HCT116 (cell line): ENCODE measurements around the gene RPH3AL. TPM values are rescaled to one million over a fixed set of nuclear protein-coding genes. Genes with fewer than 3 reads are reported as not detected.

Experiments used
- ATAC-seq: fragments of 200-7000 bp; cut with Tn5 transposase; 2 replicates; pipeline ENCODE4 v1.9.1; 2020; ENCODE audit warnings: mild to moderate bottlenecking, moderate library complexity
- BruUV-seq: library from RNA; stranded (reverse); fragments of 400-500 nt; replicated peaks from 2 replicates; lab custom pipeline; 2021; lab: Mats Ljungman, UMichigan
- CTCF ChIA-PET: fragments of 300-600 bp; sonication (Branson Sonifier 250); formaldehyde crosslinking; loops from one replicate; lab custom pipeline; 2021; ENCODE audit warnings: antibody characterized with exemption; lab: Charles Lee
- POLR2A ChIA-PET: fragments of 300-600, 350-600 bp; sonication (Branson Sonifier 250); formaldehyde crosslinking; loops from one replicate; lab custom pipeline; 2021; ENCODE audit warnings: antibody characterized with exemption; lab: Charles Lee
- RAD21 ChIA-PET, 2 experiments: fragments of 300-600 bp; sonication (Branson Sonifier 250); formaldehyde crosslinking; loops; one replicate each; lab custom pipeline; 2023; ENCODE audit warnings: low total read pairs in 2 of 2; ENCODE audit not compliant: uncharacterized antibody in 2 of 2, unreplicated experiment in 2 of 2, low non-redundant PET in 1 of 2; lab: Charles Lee
- DNase-seq: peaks from one replicate; pipeline ENCODE4 v3.0.0-alpha.2; 2010; ENCODE audit warnings: low read depth, low spot score
- H2AFZ ChIP-seq: fragments of 200-600 bp; shearing (Covaris generic), sonication (generic); 2 replicates; pipeline ENCODE4 v1.6.1; 2017; ENCODE audit warnings: low read depth, mixed run types, mixed read lengths, antibody characterized with exemption, low read length; ENCODE audit not compliant: poor library complexity, severe bottlenecking
- H3K27ac ChIP-seq: 2 replicates; pipeline ENCODE4 v1.5.1; 2012; ENCODE audit warnings: low read depth, low read length
- H3K27me3 ChIP-seq: fragments of 200-600 bp; sonication (generic); 2 replicates; pipeline ENCODE4 v1.6.1; 2016; ENCODE audit warnings: mixed run types, low read length, mixed read lengths; ENCODE audit not compliant: insufficient read depth
- H3K36me3 ChIP-seq, 2 experiments: fragments of 200-500 bp in 1 of 2; fragments of 200-600 bp in 1 of 2; sonication (Bioruptor generic) in 1 of 2; sonication (generic) in 1 of 2; 2 replicates each; pipeline versions ENCODE4 v1.5.1 to v1.6.1; 2014 to 2016; ENCODE audit warnings: low read length in 2 of 2, inconsistent platforms in 1 of 2, mixed read lengths in 1 of 2, mixed run types in 1 of 2; ENCODE audit not compliant: insufficient read depth in 2 of 2, control insufficient read depth in 1 of 2
- H3K4me1 ChIP-seq, 2 experiments: fragments of 200-600 bp in 1 of 2; sonication (generic) in 1 of 2; 2 replicates each; pipeline versions ENCODE4 v1.5.1 to v1.6.1; 2012 to 2017; ENCODE audit warnings: low read length in 2 of 2, inconsistent platforms in 1 of 2, mild to moderate bottlenecking in 1 of 2, mixed read lengths in 1 of 2, mixed run types in 1 of 2, moderate library complexity in 1 of 2; ENCODE audit not compliant: insufficient read depth in 2 of 2, control insufficient read depth in 1 of 2
- H3K4me2 ChIP-seq: fragments of 200-600 bp; sonication (generic); 2 replicates; pipeline ENCODE4 v1.6.1; 2017; ENCODE audit warnings: mixed run types, low read length, mixed read lengths
- H3K4me3 ChIP-seq, 2 experiments: fragments of 200-600 bp in 1 of 2; sonication (generic) in 1 of 2; replicated peaks in 1 of 2; 2 replicates each; pipeline ENCODE4 v1.5.1; 2011 to 2016; ENCODE audit warnings: low read length in 2 of 2, control low read depth in 1 of 2, low read depth in 1 of 2, mild to moderate bottlenecking in 1 of 2, mixed read lengths in 1 of 2, mixed run types in 1 of 2
- H3K79me2 ChIP-seq: fragments of 200-600 bp; sonication (generic); 2 replicates; pipeline ENCODE4 v1.6.1; 2017; ENCODE audit warnings: mild to moderate bottlenecking, mixed run types, low read length, moderate library complexity, mixed read lengths; ENCODE audit not compliant: insufficient read depth
- H3K9ac ChIP-seq: fragments of 200-600 bp; sonication (generic); 2 replicates; pipeline ENCODE4 v1.6.1; 2016; ENCODE audit warnings: low read length, mixed read lengths
- H3K9me2 ChIP-seq: fragments of 200-600 bp; sonication (generic), shearing (Covaris generic); 2 replicates; pipeline ENCODE4 v1.6.1; 2017; ENCODE audit warnings: mixed run types, mild to moderate bottlenecking, moderate library complexity; ENCODE audit not compliant: insufficient read depth
- H3K9me3 ChIP-seq, 2 experiments: fragments of 200-500 bp in 1 of 2; fragments of 200-600 bp in 1 of 2; sonication (Bioruptor generic) in 1 of 2; sonication (generic) in 1 of 2; 2 replicates each; pipeline ENCODE4 v1.6.1; 2014 to 2017; ENCODE audit warnings: low read length in 2 of 2, mixed read lengths in 2 of 2, inconsistent platforms in 1 of 2, low read depth in 1 of 2, mild to moderate bottlenecking in 1 of 2, mixed run types in 1 of 2, moderate library complexity in 1 of 2; ENCODE audit not compliant: control insufficient read depth in 1 of 2, insufficient read depth in 1 of 2
- H4K20me1 ChIP-seq: fragments of 200-600 bp; sonication (generic), shearing (Covaris generic); 2 replicates; pipeline ENCODE4 v1.6.1; 2017; ENCODE audit warnings: mixed run types, mild to moderate bottlenecking, moderate library complexity; ENCODE audit not compliant: insufficient read depth
- CBX3 ChIP-seq: IDR thresholded peaks from 2 replicates; pipeline ENCODE4 v1.6.1; 2012; ENCODE audit warnings: low read depth
- EZH2 ChIP-seq: fragments of 200-600 bp; sonication (generic); IDR thresholded peaks from 2 replicates; pipeline ENCODE4 v1.6.1; 2017; ENCODE audit warnings: antibody characterized with exemption, mixed run types
- EZH2phosphoT487 ChIP-seq: fragments of 200-600 bp; IDR thresholded peaks from 2 replicates; pipeline ENCODE4 v1.6.1; 2018; ENCODE audit warnings: antibody characterized with exemption, borderline replicate concordance
- FOSL1 ChIP-seq: IDR thresholded peaks from 2 replicates; pipeline ENCODE4 v1.6.1; 2012; ENCODE audit warnings: low read depth
- POLR2A ChIP-seq: IDR thresholded peaks from 2 replicates; pipeline ENCODE4 v1.7.0; 2011; ENCODE audit warnings: borderline replicate concordance; ENCODE audit not compliant: insufficient read depth, insufficient read length; ENCODE audit errors: extremely low read depth
- SIN3A ChIP-seq: IDR thresholded peaks from 2 replicates; pipeline ENCODE4 v1.6.1; 2012; ENCODE audit warnings: low read depth
- SP1 ChIP-seq: IDR thresholded peaks from 2 replicates; pipeline ENCODE4 v1.6.1; 2012; ENCODE audit warnings: low read depth
- TCF7L2 ChIP-seq: IDR thresholded peaks from 2 replicates; pipeline ENCODE4 v1.7.0; 2011; ENCODE audit warnings: borderline replicate concordance, inconsistent platforms; ENCODE audit not compliant: insufficient read depth, insufficient read length; ENCODE audit errors: extremely low read depth
- ZNF274 ChIP-seq: fragments of 200-500 bp; sonication (Bioruptor generic); IDR thresholded peaks from 2 replicates; pipeline ENCODE4 v1.6.1; 2014; ENCODE audit warnings: mild to moderate bottlenecking, low read depth, low read length, inconsistent platforms
- intact Hi-C: fragments of 100-400 bp; cut with micrococcal nuclease; formaldehyde crosslinking; loops from 2 replicates; pipeline ENCODE4 v1.10.0; 2022
- total RNA-seq: library from RNA; stranded (reverse); gene quantifications from one replicate; pipeline ENCODE4 v1.2.1, GENCODE V29; 2021; ENCODE audit not compliant: unreplicated experiment

Gene RPH3AL
- total RNA-seq, 1 experiment from 2014 or later = 17.0 TPM

GRCh38 chr17:219696-220095, 132.9 kb downstream of the RPH3AL start:
- Histone ChIP-seq H3K4me3 (no peak overlapping the region), H3K79me2 (no peaks in the 10 kb centered on the region), H2AFZ (no peak overlapping the region), H3K27ac (no peak overlapping the region), H4K20me1 (no peaks in the 10 kb centered on the region), H3K4me1 (peaks cover 0 to 10% of the 10 kb centered on the region in 2 experiments; a peak in 1 of 4 replicates), H3K9ac (no peak overlapping the region), H3K9me3 (no peaks in the 10 kb centered on the region), H3K4me2 (no peak overlapping the region), H3K36me3 (no peaks in the 10 kb centered on the region), H3K27me3 (no peaks in the 10 kb centered on the region), H3K9me2 (no peaks in the 10 kb centered on the region)
- BruUV-seq = no TSS peak
- DNase-seq (no peak), ATAC-seq (no peak)
- intact Hi-C loops = no loop called here
- ChIA-PET RAD21 (no interaction called here), CTCF (no interaction called here)
- TF ChIP-seq SIN3A (no peak), SP1 (no peak), TCF7L2 (no peak), EZH2 (no peak)
- TF ChIP-seq, all 23 proteins: peak for 0
- POLR2A ChIA-PET = no interaction called here

DNA sequence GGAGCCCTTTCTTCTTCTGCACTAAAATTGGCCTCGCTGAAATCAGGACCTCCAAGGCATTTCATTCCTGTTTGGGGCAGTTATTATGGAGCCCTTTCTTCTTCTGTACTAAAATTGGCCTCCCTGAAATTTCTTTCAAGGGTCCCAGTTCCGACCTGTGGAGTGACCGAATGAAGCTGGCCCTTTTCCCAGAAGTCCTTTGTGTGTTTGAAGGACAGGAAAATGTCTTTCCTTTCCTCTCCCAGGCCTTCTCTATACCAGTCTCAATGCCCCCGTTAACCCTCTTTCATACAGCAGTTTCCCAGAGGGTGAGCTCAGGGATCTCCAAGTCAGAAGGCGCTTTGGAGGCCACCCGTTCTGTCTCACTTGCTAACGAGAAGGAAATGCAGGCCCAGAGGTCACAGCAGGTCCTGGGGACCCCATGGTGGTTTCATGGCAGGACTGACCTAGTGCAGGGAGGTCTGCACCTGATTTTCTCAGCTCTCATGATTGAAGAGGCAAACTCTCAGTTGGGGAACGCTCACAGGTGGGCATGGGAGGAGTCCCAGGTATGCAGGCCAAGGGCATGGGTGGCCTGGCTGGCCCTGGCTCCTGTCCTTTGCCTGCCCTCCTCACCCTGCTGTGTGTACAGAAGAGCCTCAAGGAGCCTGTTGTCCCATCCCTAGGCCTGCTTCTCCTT, 134.0 kb downstream of the RPH3AL start:
- no peak for TF ChIP-seq FOSL1
- TF ChIP-seq EZH2 = no peak
- no peak for TF ChIP-seq CBX3
- TF ChIP-seq TCF7L2 = no peak
- no peak for TF ChIP-seq ZNF274
- no peak for TF ChIP-seq EZH2phosphoT487
- TF ChIP-seq SP1 = no peak
- TF ChIP-seq POLR2A = no peak
- no peak for ATAC-seq
- no peaks in the 10 kb centered on the region for H3K9me2 ChIP-seq

More for the DNA sequence above, 134.0 kb downstream of the RPH3AL start:
- no peak for DNase-seq
- H3K27me3 ChIP-seq = no peaks in the 10 kb centered on the region
- H3K79me2 ChIP-seq = no peaks in the 10 kb centered on the region
- H3K4me3 ChIP-seq = no peak overlapping the region
- CTCF ChIA-PET = no interaction called here
- POLR2A ChIA-PET = no interaction called here
- H3K9ac ChIP-seq = no peak overlapping the region
- H3K4me2 ChIP-seq = no peak overlapping the region
- H2AFZ ChIP-seq = no peak overlapping the region
- intact Hi-C loops = no loop called here
- no peaks in the 10 kb centered on the region for H4K20me1 ChIP-seq
- RAD21 ChIA-PET = no interaction called here
- BruUV-seq = no TSS peak
- H3K9me3 ChIP-seq = no peaks in the 10 kb centered on the region
- H3K27ac ChIP-seq = no peak overlapping the region
- H3K36me3 ChIP-seq = no peaks in the 10 kb centered on the region
- peaks cover 0 to 10% of the 10 kb centered on the region in 2 experiments; a peak in 1 of 4 replicates for H3K4me1 ChIP-seq
